Jurkat, Clone E6-1 (cell line): ENCODE data around the gene CLEC11A.

Experiments used
- DNase-seq: peaks from one replicate; pipeline ENCODE4 v3.0.0-alpha.2; 2011; ENCODE audit warnings: low read depth, low spot score
- H3K4me3 ChIP-seq: 2 replicates; pipeline ENCODE4 v1.5.1; 2011; ENCODE audit warnings: mild to moderate bottlenecking, low read length, control low read depth, moderate library complexity

The CLEC11A gene

GRCh38 chr19:50702871-50703829, 20.0 kb upstream of the CLEC11A start:
- no peak overlapping the region for H3K4me3 ChIP-seq
- no peak for DNase-seq

DNA sequence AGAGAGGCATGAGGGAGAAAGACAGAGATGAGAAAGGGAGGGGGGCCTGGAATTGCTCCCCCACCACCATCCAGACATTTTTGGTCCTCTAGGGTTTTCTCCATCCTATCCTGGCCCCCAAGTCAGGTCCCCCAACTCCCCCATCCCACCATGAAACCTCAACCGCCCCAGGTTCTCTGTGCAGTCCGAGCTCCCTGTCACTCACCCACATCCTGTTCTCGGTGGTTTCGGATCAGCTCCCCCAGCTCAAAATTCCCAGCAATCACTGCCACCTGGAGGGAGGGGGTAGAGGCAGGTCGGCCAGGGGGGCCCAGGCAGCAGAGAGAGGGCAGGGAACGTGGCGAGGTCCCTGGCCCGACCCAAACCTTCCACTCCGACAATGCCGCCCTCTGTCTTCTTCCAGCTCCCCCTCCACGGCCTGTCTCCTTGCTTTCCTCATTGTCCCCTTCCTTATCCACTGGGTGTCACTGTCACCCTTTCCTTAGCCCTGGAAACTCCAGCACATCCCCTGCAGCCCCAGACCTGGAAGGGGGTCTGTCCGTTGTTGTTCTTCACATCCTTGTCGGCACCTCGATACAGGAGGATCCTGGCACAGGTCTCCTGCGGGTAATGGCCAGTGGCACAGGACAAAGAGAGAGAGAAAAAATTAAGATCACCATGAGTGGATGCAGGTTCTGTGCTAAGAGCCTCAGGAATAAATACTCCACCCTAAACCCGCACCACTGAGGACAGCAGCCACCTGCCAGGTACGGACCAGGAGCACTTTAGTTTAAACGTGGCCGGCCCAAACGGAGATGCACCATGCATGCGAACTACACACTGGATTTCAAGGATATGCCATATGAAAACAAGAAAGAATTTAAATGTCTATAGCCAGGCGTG, 19.0 kb upstream of the CLEC11A start:
- no peak for DNase-seq
- H3K4me3 ChIP-seq = no peak overlapping the region

DNA sequence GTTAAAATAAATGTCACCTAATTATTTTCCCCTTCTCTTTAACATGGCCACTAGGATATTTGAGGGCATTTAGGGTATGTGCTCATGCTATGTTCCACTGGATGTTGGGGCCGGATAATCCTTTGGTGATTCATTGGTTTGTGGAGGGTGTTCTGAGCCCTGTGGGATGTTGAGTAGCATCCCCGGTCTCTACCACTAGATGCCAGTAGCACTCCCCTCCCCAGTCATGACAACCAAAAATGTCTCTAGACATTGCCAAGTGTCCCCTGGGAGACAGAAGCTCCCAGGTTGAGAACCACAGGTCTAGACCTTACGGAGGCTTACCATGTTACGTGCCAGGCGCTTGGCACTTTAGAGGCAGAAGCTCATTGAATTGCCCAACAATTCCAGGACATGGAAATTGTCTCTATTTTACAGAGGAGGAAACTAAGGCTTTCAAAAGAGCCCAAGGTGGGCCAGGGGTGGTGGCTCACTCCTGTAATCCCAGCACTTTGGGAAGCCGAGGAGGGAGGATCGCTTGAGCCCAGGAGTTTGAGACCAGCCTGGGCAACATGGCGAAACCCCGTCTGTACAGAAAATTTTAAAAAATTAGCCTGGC, 17.6 kb upstream of the CLEC11A start:
- no peak overlapping the region for H3K4me3 ChIP-seq
- DNase-seq = peak; percentile 71

GRCh38 chr19:50706387-50706786, 16.8 kb upstream of the CLEC11A start:
- no peak for DNase-seq
- H3K4me3 ChIP-seq = no peak overlapping the region

- no peak for DNase-seq
- H3K4me3 ChIP-seq = no peak overlapping the region
Measured at GRCh38 chr19:50708179-50708879, 14.8 kb upstream of the CLEC11A start.

DNA sequence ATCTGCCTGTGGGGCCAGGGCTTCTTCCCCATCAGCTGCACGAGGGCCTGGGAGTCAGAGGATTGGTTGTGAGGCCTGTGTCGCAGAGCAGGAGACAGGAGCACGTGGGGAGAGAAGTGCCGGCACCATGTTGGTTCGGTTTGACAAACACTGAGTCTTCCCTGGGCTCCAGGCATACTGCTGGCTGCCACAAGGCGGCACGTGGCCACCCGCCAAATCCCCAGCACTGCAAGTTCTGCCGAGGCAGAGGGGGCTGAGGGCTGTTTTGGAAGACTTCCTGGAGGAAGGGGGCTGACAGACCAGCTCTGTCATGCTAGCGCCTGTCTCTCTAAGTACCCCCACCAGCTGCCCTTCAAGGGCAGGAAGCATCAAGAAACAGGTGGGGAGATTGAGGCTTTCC, 13.1 kb upstream of the CLEC11A start:
- DNase-seq = no peak

GRCh38 chr19:50710612-50711011, 12.6 kb upstream of the CLEC11A start:
- DNase-seq = no peak
- H3K4me3 ChIP-seq = no peak overlapping the region

More for the DNA sequence above, 13.1 kb upstream of the CLEC11A start:
- no peak overlapping the region for H3K4me3 ChIP-seq

DNA sequence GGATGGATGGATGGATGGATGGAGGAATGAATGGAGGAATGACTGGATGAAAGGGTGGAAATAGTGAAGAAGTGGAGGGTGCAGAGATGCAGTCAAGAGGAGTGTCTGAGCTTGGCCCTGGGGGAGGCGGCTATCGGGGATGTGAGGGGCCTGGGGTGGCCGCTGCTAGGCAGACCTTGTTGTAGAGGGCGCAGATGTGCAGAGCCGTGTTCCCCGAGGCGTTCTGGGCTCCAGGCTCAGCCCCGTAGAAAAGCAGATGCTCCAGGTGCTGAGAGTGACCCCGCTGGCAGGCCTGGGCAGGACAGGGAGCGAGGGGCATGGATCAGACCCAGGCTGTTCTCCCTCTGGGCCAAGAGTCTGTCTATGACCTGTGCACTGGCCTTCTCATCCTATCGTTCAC, 12.0 kb upstream of the CLEC11A start:
- DNase-seq = no peak
- no peak overlapping the region for H3K4me3 ChIP-seq

DNA sequence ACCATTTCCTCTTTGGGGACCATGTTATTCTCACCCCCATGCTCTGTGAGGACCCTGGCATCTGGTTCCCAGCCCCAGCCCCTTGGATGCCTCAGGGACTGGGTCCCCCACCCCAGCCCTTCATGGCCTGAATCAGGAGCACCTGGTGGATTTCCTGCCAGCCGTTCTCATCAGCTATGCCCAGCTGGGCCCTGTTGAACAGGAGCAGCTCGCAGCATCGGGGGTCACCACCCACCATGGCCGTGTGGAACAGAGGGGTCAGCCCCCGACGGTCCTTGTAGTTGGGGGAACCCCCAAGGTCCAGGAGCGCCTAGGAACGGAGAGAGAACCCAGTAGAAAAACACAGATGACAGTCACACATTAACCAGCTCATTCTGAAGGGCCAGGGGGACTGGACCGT, 11.4 kb upstream of the CLEC11A start:
- no peak overlapping the region for H3K4me3 ChIP-seq
- no peak for DNase-seq

- H3K4me3 ChIP-seq = peak overlapping the region; percentile 4
- DNase-seq = peak; percentile 86
Measured at GRCh38 chr19:50712833-50713232, 10.3 kb upstream of the CLEC11A start.

GRCh38 chr19:50713556-50714236, 9.5 kb upstream of the CLEC11A start:
- peak overlapping the region; percentile 4 for H3K4me3 ChIP-seq
- peak; percentile 55 for DNase-seq

GRCh38 chr19:50716178-50717025, 6.8 kb upstream of the CLEC11A start:
- H3K4me3 ChIP-seq = no peak overlapping the region
- no peak for DNase-seq

- H3K4me3 ChIP-seq = no peak overlapping the region
- no peak for DNase-seq
Measured at GRCh38 chr19:50717026-50717723, 6.0 kb upstream of the CLEC11A start.

DNA sequence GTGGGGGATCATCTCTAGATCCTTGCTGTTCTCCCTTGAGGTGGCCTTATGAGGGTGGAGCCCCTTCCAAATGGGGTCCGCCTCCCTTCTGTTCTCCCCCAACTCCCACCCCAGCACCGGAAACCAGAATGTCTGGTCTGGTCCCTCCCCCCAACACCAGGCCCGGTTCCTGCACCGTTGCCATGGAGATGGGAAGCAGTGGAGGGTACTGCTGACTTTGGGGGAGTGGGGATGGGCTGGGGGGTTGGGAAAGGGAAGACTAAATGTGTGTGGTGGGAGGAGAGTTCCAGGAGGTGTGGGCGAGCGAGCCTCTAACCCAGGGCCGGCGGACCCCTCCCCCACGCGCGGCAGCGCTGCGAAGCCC, 5.3 kb upstream of the CLEC11A start:
- DNase-seq = no peak
- peak overlapping the region; percentile 40 for H3K4me3 ChIP-seq

GRCh38 chr19:50718255-50719118, 4.7 kb upstream of the CLEC11A start:
- no peak for DNase-seq
- peak overlapping the region; percentile 40 for H3K4me3 ChIP-seq

- peak overlapping the region; percentile 40 for H3K4me3 ChIP-seq
- DNase-seq = no peak
Measured at GRCh38 chr19:50719119-50719435, 4.1 kb upstream of the CLEC11A start.
